ENCODE results near the gene DENND10.

Gene DENND10

GRCh38 chr10:119112056-119112455 lies 8.1 kb downstream of the DENND10 start:
- in situ Hi-C loops (cut with MboI; ENCODE audit: low pct_unique_long_range_greater_than_20kb, low sequenced_read_pairs, unreplicated experiment) = no loop called here
- TF ChIP-seq CTCF (IDR thresholded peaks at IDR 0.05; ENCODE audit: extremely low read depth, insufficient read depth, missing control alignments) = no peak
- no peak for DNase-seq (ENCODE audit: low spot score)

GRCh38 chr10:119113751-119114732 lies 10.1 kb downstream of the DENND10 start:
- in situ Hi-C loops (cut with MboI; ENCODE audit: low pct_unique_long_range_greater_than_20kb, low sequenced_read_pairs, unreplicated experiment) = no loop called here
- no peak for TF ChIP-seq CTCF (IDR thresholded peaks at IDR 0.05; ENCODE audit: extremely low read depth, insufficient read depth, missing control alignments)
- no peak for DNase-seq (ENCODE audit: low spot score)

- TF ChIP-seq CTCF (IDR thresholded peaks at IDR 0.05; ENCODE audit: extremely low read depth, insufficient read depth, missing control alignments) = no peak
- in situ Hi-C loops (cut with MboI; ENCODE audit: low pct_unique_long_range_greater_than_20kb, low sequenced_read_pairs, unreplicated experiment) = no loop called here
- no peak for DNase-seq (ENCODE audit: low spot score)
Observed at GRCh38 chr10:119115926-119116325, 12.0 kb downstream of the DENND10 start.

DNA sequence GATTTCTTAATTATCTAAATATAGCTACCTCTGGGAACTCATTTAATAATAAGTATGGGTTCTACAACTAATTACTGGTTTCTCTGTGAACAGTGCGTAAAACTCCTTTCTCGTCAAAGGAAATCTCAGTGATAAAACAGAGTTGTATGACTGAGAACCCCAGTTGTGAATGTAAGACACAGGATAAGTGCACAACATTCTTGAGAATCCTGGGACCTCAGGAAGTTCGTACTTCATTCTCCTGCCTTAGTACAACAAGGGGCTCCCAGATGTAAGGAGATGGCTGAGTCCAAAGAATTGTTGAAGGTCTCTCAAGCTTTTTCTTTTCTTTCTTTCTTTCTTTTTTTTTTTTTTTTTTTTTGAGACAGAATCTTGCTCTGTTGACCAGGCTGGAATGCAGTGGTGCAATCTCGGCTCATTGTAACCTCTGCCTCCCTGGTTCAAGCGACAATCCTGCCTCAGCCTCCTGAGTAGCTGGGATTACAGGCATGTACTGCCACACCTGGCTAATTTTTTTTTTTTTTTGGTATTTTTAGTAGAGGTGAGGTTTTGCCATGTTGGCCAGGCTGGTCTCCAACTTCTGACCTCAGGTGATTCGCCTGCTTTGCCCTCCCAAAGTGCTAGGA lies 12.5 kb downstream of the DENND10 start:
- in situ Hi-C loops (cut with MboI; ENCODE audit: low pct_unique_long_range_greater_than_20kb, low sequenced_read_pairs, unreplicated experiment) = no loop called here
- DNase-seq (ENCODE audit: low spot score) = no peak
- no peak for TF ChIP-seq CTCF (IDR thresholded peaks at IDR 0.05; ENCODE audit: extremely low read depth, insufficient read depth, missing control alignments)

GRCh38 chr10:119118231-119118630 lies 14.3 kb downstream of the DENND10 start:
- in situ Hi-C loops (cut with MboI; ENCODE audit: low pct_unique_long_range_greater_than_20kb, low sequenced_read_pairs, unreplicated experiment) = no loop called here
- no peak for DNase-seq (ENCODE audit: low spot score)
- no peak for TF ChIP-seq CTCF (IDR thresholded peaks at IDR 0.05; ENCODE audit: extremely low read depth, insufficient read depth, missing control alignments)

DNA sequence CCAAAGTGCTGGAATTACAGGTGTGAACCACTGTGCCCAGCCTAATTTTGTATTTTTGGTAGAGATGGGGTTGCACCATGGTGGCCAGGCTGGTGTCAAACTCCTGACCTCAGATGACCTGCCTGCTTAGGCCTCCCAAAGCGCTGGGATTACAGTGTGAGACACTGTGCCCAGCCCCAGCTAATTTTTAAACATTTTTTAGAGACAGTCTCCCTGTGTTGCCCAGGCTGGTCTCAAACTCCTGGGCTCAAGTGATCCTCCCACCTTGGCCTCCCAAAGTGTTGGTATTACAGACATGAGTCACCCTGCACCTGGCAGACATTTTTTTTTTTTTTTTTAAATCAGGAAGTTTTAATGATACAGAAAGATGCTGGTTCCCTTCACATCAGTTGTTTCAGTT lies 15.5 kb downstream of the DENND10 start:
- in situ Hi-C loops (cut with MboI; ENCODE audit: low pct_unique_long_range_greater_than_20kb, low sequenced_read_pairs, unreplicated experiment) = no loop called here
- DNase-seq (ENCODE audit: low spot score) = no peak
- TF ChIP-seq CTCF (IDR thresholded peaks at IDR 0.05; ENCODE audit: extremely low read depth, insufficient read depth, missing control alignments) = no peak

All from GM13977 (cell line).